ENCODE results near the gene HNRNPUL1. TPM values are rescaled to one million over a fixed set of nuclear protein-coding genes. Genes with fewer than 3 reads are reported as not detected.

The HNRNPUL1 gene
- total and polyA plus RNA-seq, 2 experiments from 2014 or later: 204 to 207 TPM

GRCh38 chr19:41239363-41239762 lies 24.8 kb upstream of the HNRNPUL1 start:
- H2AFZ ChIP-seq: no peak overlapping the region
- ATAC-seq: no peak
- TF ChIP-seq ZNF462 (CRISPR knock-in tag; IDR thresholded peaks at IDR 0.05) (no peak), ZNF114 (CRISPR knock-in tag; IDR thresholded peaks at IDR 0.05) (no peak)

DNA sequence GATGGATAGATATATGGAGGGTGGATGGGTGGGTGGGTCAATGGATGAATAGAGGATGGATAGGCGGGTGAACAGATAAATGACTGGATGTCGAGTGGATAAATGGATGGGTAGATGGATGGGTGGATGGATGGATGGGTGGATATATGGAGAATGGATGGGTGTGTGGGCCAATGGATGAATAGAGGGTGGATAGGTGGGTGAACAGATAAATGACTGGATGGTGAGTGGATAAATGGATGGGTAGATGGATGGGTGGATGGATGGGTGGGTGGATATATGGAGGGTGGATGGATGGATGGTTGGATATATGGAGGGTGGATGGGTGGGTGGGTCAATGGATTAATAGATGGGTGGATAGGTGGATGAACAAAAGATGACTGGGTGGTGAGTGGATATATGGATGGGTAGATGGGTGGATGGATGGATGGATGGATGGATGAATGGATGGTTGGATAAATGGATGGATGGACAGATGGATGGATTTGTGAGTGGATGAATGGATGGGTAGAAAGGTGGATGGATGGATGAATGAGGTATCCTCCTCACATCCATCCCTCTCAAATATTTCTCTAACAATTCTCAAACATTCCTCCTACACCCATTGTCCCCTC lies 24.1 kb upstream of the HNRNPUL1 start:
- Histone ChIP-seq H3K27ac (ENCODE audit: low read depth) (no peak overlapping the region), H2AFZ (no peak overlapping the region), H3K4me2 (no peak overlapping the region), H3K4me3 (no peak overlapping the region), H3K9me2 (ENCODE audit: insufficient read depth) (no peaks in the 10 kb centered on the region), H3K79me2 (replicated peaks; ENCODE audit: insufficient read depth) (no peaks in the 10 kb centered on the region), H4K20me1 (replicated peaks; ENCODE audit: insufficient read depth) (no peaks in the 10 kb centered on the region), H3K4me1 (ENCODE audit: insufficient read depth) (no peaks in the 10 kb centered on the region), H3F3A (replicated peaks; ENCODE audit: low read depth) (no peaks in the 10 kb centered on the region), H3K36me3 (ENCODE audit: insufficient read depth) (no peaks in the 10 kb centered on the region; the same call in none of the 2 replicates), H3K27me3 (ENCODE audit: insufficient read depth) (no peaks in the 10 kb centered on the region)
- Mint-ChIP-seq H3K27ac (no peak overlapping the region), H3K4me3 (no peak overlapping the region), H3K27me3 (ENCODE audit: insufficient read depth, low read depth, poor library complexity) (no peaks in the 10 kb centered on the region), H3K4me1 (no peaks in the 10 kb centered on the region), H3K36me3 (ENCODE audit: low read depth) (peaks cover 2% of the 10 kb centered on the region; the same call in 1 of the 3 replicates), H3K9me3 (no peaks in the 10 kb centered on the region)
- ATAC-seq: no peak
- no peak for DNase-seq (ENCODE audit: low spot score)
- TF ChIP-seq ZNF331 (CRISPR knock-in tag; IDR thresholded peaks at IDR 0.05; ENCODE audit: low read depth) (no peak), EZH2phosphoT487 (IDR thresholded peaks at IDR 0.05; ENCODE audit: unreplicated experiment) (no peak), REST (IDR thresholded peaks at IDR 0.05; ENCODE audit: unreplicated experiment) (no peak), NANOG (IDR thresholded peaks at IDR 0.05; ENCODE audit: borderline replicate concordance) (no peak), JUNB (IDR thresholded peaks at IDR 0.05; ENCODE audit: unreplicated experiment) (no peak), STAT1 (IDR thresholded peaks at IDR 0.05; ENCODE audit: unreplicated experiment) (no peak), CREB1 (CRISPR knock-in tag; IDR thresholded peaks at IDR 0.05; ENCODE audit: low read depth) (no peak), ZNF114 (CRISPR knock-in tag; IDR thresholded peaks at IDR 0.05) (no peak), EZH2 (IDR thresholded peaks at IDR 0.05; ENCODE audit: low read depth, unreplicated experiment) (no peak), POLR2AphosphoS5 (IDR thresholded peaks at IDR 0.05; ENCODE audit: low read depth) (no peak)
- TF ChIP-seq, protein P1, sequence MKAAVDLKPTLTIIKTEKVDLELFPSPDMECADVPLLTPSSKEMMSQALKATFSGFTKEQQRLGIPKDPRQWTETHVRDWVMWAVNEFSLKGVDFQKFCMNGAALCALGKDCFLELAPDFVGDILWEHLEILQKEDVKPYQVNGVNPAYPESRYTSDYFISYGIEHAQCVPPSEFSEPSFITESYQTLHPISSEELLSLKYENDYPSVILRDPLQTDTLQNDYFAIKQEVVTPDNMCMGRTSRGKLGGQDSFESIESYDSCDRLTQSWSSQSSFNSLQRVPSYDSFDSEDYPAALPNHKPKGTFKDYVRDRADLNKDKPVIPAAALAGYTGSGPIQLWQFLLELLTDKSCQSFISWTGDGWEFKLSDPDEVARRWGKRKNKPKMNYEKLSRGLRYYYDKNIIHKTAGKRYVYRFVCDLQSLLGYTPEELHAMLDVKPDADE (IDR thresholded peaks at IDR 0.05): no peak

More at GRCh38 chr19:41239363-41239762, 24.8 kb upstream of the HNRNPUL1 start:
- Histone ChIP-seq H3K27me3 (ENCODE audit: insufficient read depth) (no peaks in the 10 kb centered on the region), H4K20me1 (replicated peaks; ENCODE audit: insufficient read depth) (no peaks in the 10 kb centered on the region), H3K9me2 (ENCODE audit: insufficient read depth) (no peaks in the 10 kb centered on the region), H3K27ac (ENCODE audit: low read depth) (no peak overlapping the region), H3K4me2 (no peak overlapping the region), H3K4me1 (ENCODE audit: insufficient read depth) (no peaks in the 10 kb centered on the region), H3K36me3 (ENCODE audit: insufficient read depth) (no peaks in the 10 kb centered on the region; the same call in none of the 2 replicates), H3K4me3 (no peak overlapping the region), H3F3A (replicated peaks; ENCODE audit: low read depth) (no peaks in the 10 kb centered on the region), H3K79me2 (replicated peaks; ENCODE audit: insufficient read depth) (no peaks in the 10 kb centered on the region)
- Mint-ChIP-seq H3K4me3 (no peak overlapping the region), H3K27ac (no peak overlapping the region), H3K9me3 (no peaks in the 10 kb centered on the region), H3K36me3 (ENCODE audit: low read depth) (no peaks in the 10 kb centered on the region), H3K27me3 (ENCODE audit: insufficient read depth, low read depth, poor library complexity) (peaks cover 1% of the 10 kb centered on the region), H3K4me1 (no peaks in the 10 kb centered on the region)
- no peak for DNase-seq (ENCODE audit: low spot score)
